Adrenal gland (tissue), 5 donors: ENCODE measurements around the gene RMI2.

Experiments
- CTCF ChIP-seq, 6 experiments: fragments of 450-650 bp in 4 of 6; fragments of 200-600 bp in 2 of 6; sonication (generic) in 1 of 6; IDR thresholded peaks; 1 replicate in 5 of 6; 2 replicates in 1 of 6; pipeline versions ENCODE4 v1.5.1 to v1.8.0; 2016 to 2021; ENCODE audit warnings: antibody characterized with exemption in 6 of 6, mild to moderate bottlenecking in 2 of 6, moderate library complexity in 1 of 6
- POLR2A ChIP-seq, 2 donors: fragments of 450-650 bp; IDR thresholded peaks; one replicate each; pipeline ENCODE4 v1.6.1; 2017; ENCODE audit warnings: antibody characterized with exemption in 2 of 2, mild to moderate bottlenecking in 2 of 2, moderate library complexity in 1 of 2
- donor health status: DM: no; HTN: no; CAD: no.

DNA sequence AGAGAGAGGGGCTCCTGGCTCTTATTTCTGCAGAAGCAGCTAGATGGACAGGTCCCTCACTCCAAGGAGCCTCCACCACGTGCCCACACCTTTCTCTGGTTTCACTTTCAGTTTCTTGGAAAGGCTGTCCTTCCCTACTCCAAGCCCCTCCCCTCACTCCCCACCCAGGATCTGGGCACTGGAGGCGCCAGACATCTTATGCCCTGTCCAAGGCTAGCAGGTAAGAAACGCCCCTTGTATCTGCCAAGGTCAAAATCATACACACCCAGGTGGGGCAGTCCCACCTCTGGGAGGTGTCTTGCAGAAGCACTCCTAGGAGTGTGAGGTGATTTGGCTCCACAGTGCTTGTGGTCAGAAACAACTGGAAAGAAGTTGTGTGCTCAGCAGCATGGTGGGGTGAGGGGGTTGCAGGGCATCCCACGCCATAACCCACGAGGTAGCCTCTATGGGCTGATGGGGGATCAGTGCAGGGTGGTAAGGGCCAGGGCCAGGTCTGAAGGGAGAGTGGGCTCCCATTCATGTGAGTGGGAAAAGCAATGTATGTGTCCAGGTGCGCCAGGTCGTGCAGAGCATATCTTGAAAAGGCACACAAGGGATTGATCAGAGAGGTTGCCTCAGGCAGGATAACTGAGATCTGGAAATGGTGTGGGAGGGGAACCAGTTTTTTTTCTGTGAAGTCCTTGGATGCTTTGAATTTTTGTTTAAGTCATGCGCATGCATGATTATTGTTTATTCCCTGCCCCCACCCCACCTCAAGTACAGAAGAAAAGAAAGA is 32.4 kb upstream of the RMI2 start:
- TF ChIP-seq CTCF (IDR thresholded peaks at IDR 0.05) (no peak), POLR2A (IDR thresholded peaks at IDR 0.05) (no peak)
